ENCODE results near the gene NR2C1.
A peak's percentile ranks its signal among the peaks of the same experiment; 100 is the strongest.

DNA sequence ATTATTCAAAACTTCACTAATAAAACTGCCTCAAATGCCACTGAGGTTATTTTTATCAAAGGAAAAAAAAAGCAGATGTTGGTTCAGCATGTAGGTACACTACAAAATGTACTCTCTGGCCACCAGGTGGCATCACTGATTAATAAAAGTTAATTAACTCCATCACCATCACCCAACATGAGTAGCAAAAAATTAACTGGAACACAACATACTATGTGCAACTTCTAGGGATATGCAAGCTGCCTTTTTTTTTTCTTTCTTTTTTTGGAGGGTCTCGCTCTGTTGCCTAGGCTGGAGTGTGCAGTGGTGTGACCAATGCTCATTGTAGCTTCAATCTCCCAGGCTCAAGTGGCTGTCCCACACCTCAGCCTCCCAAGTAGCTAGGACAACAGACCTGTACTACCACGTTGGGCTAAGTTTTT, 43.8 kb upstream of the NR2C1 start:
- no peak for TF ChIP-seq POLR2AphosphoS5 (IDR thresholded peaks at IDR 0.05)
- TF ChIP-seq, protein P1, sequence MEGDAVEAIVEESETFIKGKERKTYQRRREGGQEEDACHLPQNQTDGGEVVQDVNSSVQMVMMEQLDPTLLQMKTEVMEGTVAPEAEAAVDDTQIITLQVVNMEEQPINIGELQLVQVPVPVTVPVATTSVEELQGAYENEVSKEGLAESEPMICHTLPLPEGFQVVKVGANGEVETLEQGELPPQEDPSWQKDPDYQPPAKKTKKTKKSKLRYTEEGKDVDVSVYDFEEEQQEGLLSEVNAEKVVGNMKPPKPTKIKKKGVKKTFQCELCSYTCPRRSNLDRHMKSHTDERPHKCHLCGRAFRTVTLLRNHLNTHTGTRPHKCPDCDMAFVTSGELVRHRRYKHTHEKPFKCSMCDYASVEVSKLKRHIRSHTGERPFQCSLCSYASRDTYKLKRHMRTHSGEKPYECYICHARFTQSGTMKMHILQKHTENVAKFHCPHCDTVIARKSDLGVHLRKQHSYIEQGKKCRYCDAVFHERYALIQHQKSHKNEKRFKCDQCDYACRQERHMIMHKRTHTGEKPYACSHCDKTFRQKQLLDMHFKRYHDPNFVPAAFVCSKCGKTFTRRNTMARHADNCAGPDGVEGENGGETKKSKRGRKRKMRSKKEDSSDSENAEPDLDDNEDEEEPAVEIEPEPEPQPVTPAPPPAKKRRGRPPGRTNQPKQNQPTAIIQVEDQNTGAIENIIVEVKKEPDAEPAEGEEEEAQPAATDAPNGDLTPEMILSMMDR (IDR thresholded peaks at IDR 0.05): peak; percentile 56 to 88 (median 78)
- no peak for TF ChIP-seq POLR2A (IDR thresholded peaks at IDR 0.05)
- TF ChIP-seq EP300 (IDR thresholded peaks at IDR 0.05): no peak
